IMR-90 (cell line): ENCODE results near the gene UGT1A10. TPM values are rescaled to one million over a fixed set of nuclear protein-coding genes. Genes with fewer than 3 reads are reported as not detected.

Source experiments
- ATAC-seq: fragments of 200-7000 bp; cut with Tn5 transposase; 2 replicates; pipeline ENCODE4 v1.9.1; 2020; ENCODE audit warnings: low read depth, mild to moderate bottlenecking, moderate library complexity
- BruUV-seq: library from RNA; stranded (reverse); fragments of 400-500 nt; replicated peaks from 2 replicates; lab custom pipeline; 2021; lab: Mats Ljungman, UMichigan
- CTCF ChIA-PET: fragments of 300-600 bp; formaldehyde crosslinking; extraction: SDS; loops from one replicate; lab custom pipeline; 2021; ENCODE audit warnings: antibody characterized with exemption; lab: Yijun Ruan, JAX
- POLR2A ChIA-PET: fragments of 300-600 bp; sonication (Branson Sonifier 250); formaldehyde crosslinking; loops from one replicate; lab custom pipeline; 2022; ENCODE audit warnings: antibody characterized with exemption; ENCODE audit not compliant: unreplicated experiment; lab: Charles Lee
- DNase-seq: peaks from one replicate; pipeline ENCODE4 v3.0.0; 2013
- H2AFZ ChIP-seq: replicated peaks from 2 replicates; pipeline ENCODE3; 2013; ENCODE audit warnings: low read length, mild to moderate bottlenecking; ENCODE audit not compliant: poor library complexity
- H2AK5ac ChIP-seq: 2 replicates; pipeline ENCODE4 v1.6.1; 2013; ENCODE audit warnings: low read depth, low read length, inconsistent platforms
- H2AK9ac ChIP-seq: replicated peaks from 2 replicates; pipeline ENCODE3; 2013; ENCODE audit warnings: mild to moderate bottlenecking, low read depth, low read length, moderate library complexity; ENCODE audit not compliant: poor library complexity
- H2BK120ac ChIP-seq: 2 replicates; pipeline ENCODE4 v1.6.1; 2013; ENCODE audit warnings: low read depth, low read length, inconsistent platforms
- H2BK15ac ChIP-seq: 3 replicates; pipeline ENCODE4 v1.6.1; 2013; ENCODE audit warnings: low read depth, low read length, inconsistent platforms
- H2BK20ac ChIP-seq: 2 replicates; pipeline ENCODE4 v1.6.1; 2013; ENCODE audit warnings: low read depth, mild to moderate bottlenecking, inconsistent platforms, low read length, moderate library complexity
- H2BK5ac ChIP-seq: 2 replicates; pipeline ENCODE4 v1.6.1; 2013; ENCODE audit warnings: mild to moderate bottlenecking, low read depth, low read length, inconsistent platforms; ENCODE audit not compliant: poor library complexity, severe bottlenecking
- H3K14ac ChIP-seq: replicated peaks from 2 replicates; pipeline ENCODE4 v1.6.1; 2013; ENCODE audit warnings: low read depth, low read length, inconsistent platforms
- H3K18ac ChIP-seq: 2 replicates; pipeline ENCODE4 v1.6.1; 2013; ENCODE audit warnings: low read depth, low read length, control low read depth
- H3K23ac ChIP-seq: 2 replicates; pipeline ENCODE4 v1.6.1; 2013; ENCODE audit warnings: low read depth, low read length, inconsistent platforms
- H3K27ac ChIP-seq: 2 replicates; pipeline ENCODE4 v1.5.1; 2013; ENCODE audit warnings: mild to moderate bottlenecking, control low read depth, low read length; ENCODE audit not compliant: insufficient read depth
- H3K27me3 ChIP-seq: 2 replicates; pipeline ENCODE4 v1.6.1; 2013; ENCODE audit warnings: low read length; ENCODE audit not compliant: control insufficient read depth, insufficient read depth
- H3K36me3 ChIP-seq: 2 replicates; pipeline ENCODE4 v1.6.1; 2013; ENCODE audit warnings: low read length, mixed read lengths; ENCODE audit not compliant: control insufficient read depth, insufficient read depth
- H3K4ac ChIP-seq: 2 replicates; pipeline ENCODE4 v1.6.1; 2013; ENCODE audit warnings: low read depth, low read length, inconsistent platforms
- H3K4me1 ChIP-seq: 2 replicates; pipeline ENCODE4 v1.6.1; 2013; ENCODE audit warnings: low read length, mixed read lengths; ENCODE audit not compliant: control insufficient read depth, insufficient read depth
- H3K4me2 ChIP-seq: 2 replicates; pipeline ENCODE4 v1.6.1; 2013; ENCODE audit warnings: low read depth, mild to moderate bottlenecking, control low read depth, low read length, moderate library complexity
- H3K4me3 ChIP-seq: 2 replicates; pipeline ENCODE4 v1.5.1; 2013; ENCODE audit warnings: low read depth, mild to moderate bottlenecking, control low read depth, low read length, moderate library complexity; ENCODE audit not compliant: insufficient read depth
- H3K56ac ChIP-seq: 2 replicates; pipeline ENCODE4 v1.6.1; 2013; ENCODE audit warnings: low read length, inconsistent platforms; ENCODE audit not compliant: insufficient read depth; ENCODE audit errors: extremely low read depth
- H3K79me1 ChIP-seq, 2 experiments: 2 replicates each; pipeline ENCODE4 v1.6.1; 2013; ENCODE audit warnings: low read length in 2 of 2, inconsistent platforms in 1 of 2, low read depth in 1 of 2
- H3K9ac ChIP-seq: 2 replicates; pipeline ENCODE4 v1.6.1; 2013; ENCODE audit warnings: low read depth, low read length, control low read depth
- H3K9me1 ChIP-seq: 2 replicates; pipeline ENCODE4 v1.6.1; 2013; ENCODE audit warnings: low read length, inconsistent platforms; ENCODE audit not compliant: insufficient read depth
- H3K9me3 ChIP-seq: 2 replicates; pipeline ENCODE4 v1.6.1; 2013; ENCODE audit warnings: low read length; ENCODE audit not compliant: control insufficient read depth, insufficient read depth
- H4K20me1 ChIP-seq: 2 replicates; pipeline ENCODE4 v1.6.1; 2013; ENCODE audit warnings: low read length, inconsistent platforms; ENCODE audit not compliant: insufficient read depth
- H4K5ac ChIP-seq: 2 replicates; pipeline ENCODE4 v1.6.1; 2013; ENCODE audit warnings: mild to moderate bottlenecking, low read depth, low read length, control low read depth
- H4K8ac ChIP-seq, 2 experiments: 2 replicates each; pipeline ENCODE4 v1.6.1; 2013; ENCODE audit warnings: low read depth in 2 of 2, low read length in 2 of 2, control low read depth in 1 of 2, inconsistent platforms in 1 of 2
- H4K91ac ChIP-seq: 2 replicates; pipeline ENCODE4 v1.6.1; 2013; ENCODE audit warnings: low read depth, low read length, inconsistent platforms; ENCODE audit not compliant: insufficient read depth
- BHLHE40 ChIP-seq: fragments of 150-350 bp; IDR thresholded peaks from 2 replicates; pipeline ENCODE4 v1.6.1; 2016; ENCODE audit warnings: mild to moderate bottlenecking, low read depth, low read length
- CEBPB ChIP-seq: IDR thresholded peaks from 2 replicates; pipeline ENCODE4 v1.6.1; 2012; ENCODE audit warnings: low read depth, low read length, improper control_type of control experiment
- CHD1 ChIP-seq: IDR thresholded peaks from 2 replicates; pipeline ENCODE4 v1.6.1; 2012; ENCODE audit warnings: low read depth, low read length, improper control_type of control experiment
- CTCF ChIP-seq: conservative IDR thresholded peaks from 2 replicates; pipeline ENCODE4 v1.5.1; 2012; ENCODE audit warnings: mild to moderate bottlenecking, low read depth, low read length, improper control_type of control experiment
- ELK1 ChIP-seq: fragments of 150-350 bp; IDR thresholded peaks from 2 replicates; pipeline ENCODE4 v1.6.1; 2016; ENCODE audit warnings: low read depth, mild to moderate bottlenecking, low read length, moderate library complexity, borderline replicate concordance
- FOS ChIP-seq: fragments of 150-350 bp; IDR thresholded peaks from 2 replicates; pipeline ENCODE4 v1.6.1; 2016; ENCODE audit warnings: low read depth, low read length
- MAZ ChIP-seq: IDR thresholded peaks from 2 replicates; pipeline ENCODE4 v1.6.1; 2012; ENCODE audit warnings: low read depth, mild to moderate bottlenecking, low read length, improper control_type of control experiment, moderate library complexity, borderline replicate concordance
- MXI1 ChIP-seq: IDR thresholded peaks from 2 replicates; pipeline ENCODE4 v1.6.1; 2012; ENCODE audit warnings: low read depth, mild to moderate bottlenecking, low read length, moderate library complexity, borderline replicate concordance
- POLR2A ChIP-seq: IDR thresholded peaks from 2 replicates; pipeline ENCODE4 v1.6.1; 2012; ENCODE audit warnings: mild to moderate bottlenecking, low read depth, low read length
- RAD21 ChIP-seq: IDR thresholded peaks from 2 replicates; pipeline ENCODE4 v1.6.1; 2012; ENCODE audit warnings: low read length, improper control_type of control experiment
- RCOR1 ChIP-seq: IDR thresholded peaks from 2 replicates; pipeline ENCODE4 v1.6.1; 2012; ENCODE audit warnings: mild to moderate bottlenecking, low read length, improper control_type of control experiment; ENCODE audit not compliant: insufficient replicate concordance
- USF2 ChIP-seq: fragments of 150-350 bp; IDR thresholded peaks from 2 replicates; pipeline ENCODE4 v1.6.1; 2017; ENCODE audit warnings: mild to moderate bottlenecking, antibody characterized with exemption, low read length, low read depth
- WGBS, 2 experiments: methylation state at CpG; one replicate each; pipeline versions ENCODE4 v1.1.5 to v1.1.7; 2013; ENCODE audit warnings: missing lambda C conversion rate in 2 of 2; ENCODE audit not compliant: insufficient read length in 1 of 2; ENCODE audit errors: extremely low coverage in 2 of 2; 5-methylcytosine and 5-hydroxymethylcytosine counted together
- dilution Hi-C: fragments of 300-500 bp; cut with HindIII; formaldehyde crosslinking; loops from one replicate; pipeline ENCODE4 v1.14.3; 2018; ENCODE audit warnings: low sequenced_read_pairs; ENCODE audit not compliant: unreplicated experiment
- in situ Hi-C: fragments of 300-500 bp; cut with MboI; formaldehyde crosslinking; loops from 3 replicates; pipeline ENCODE4 v1.14.3; 2019; ENCODE audit warnings: low sequenced_read_pairs, inconsistent platforms, mixed read lengths
- intact Hi-C: fragments of 100-400 bp; cut with micrococcal nuclease; formaldehyde crosslinking; loops from 2 replicates; pipeline ENCODE4 v1.10.0; 2022
- polyA plus RNA-seq, 3 experiments: library from polyadenylated mRNA; depleted of rRNA; stranded (reverse); fragments of >200 nt; gene quantifications; 2 replicates each; pipeline ENCODE4 v1.2.3, GENCODE V29; 2012; ENCODE audit warnings: low replicate concordance in 1 of 3
- total RNA-seq: library from RNA; depleted of rRNA; stranded (reverse); fragments of >200 nt; gene quantifications from 2 replicates; pipeline ENCODE4 v1.2.3, GENCODE V29; 2012

Gene UGT1A10
- total and polyA plus RNA-seq, 2 of the 4 experiments (the other 2 are of a cell fraction) = not detected

GRCh38 chr2:233611284-233611683, 25.0 kb upstream of the UGT1A10 start:
- intact Hi-C loops = no loop called here
- in situ Hi-C loops = no loop called here

More at GRCh38 chr2:233611284-233611683, 25.0 kb upstream of the UGT1A10 start:
- ATAC-seq (no peak), DNase-seq (no peak)
- no peak overlapping the region for H2AK5ac ChIP-seq
- no peak overlapping the region for H2BK120ac ChIP-seq
- H3K27ac ChIP-seq = no peak overlapping the region
- WGBS, 2 experiments = no CpG with 5 or more reads among the region's 4 CpGs
- no peak overlapping the region for H3K4me3 ChIP-seq
- no peak overlapping the region for H4K8ac ChIP-seq
- dilution Hi-C loops = no loop called here
- no peaks in the 10 kb centered on the region for H3K9me1 ChIP-seq
- ChIA-PET POLR2A (no interaction called here), CTCF (no interaction called here)
- no peak overlapping the region for H3K4me2 ChIP-seq
- H4K5ac ChIP-seq = no peak overlapping the region
- BruUV-seq = no TSS peak
- no peaks in the 10 kb centered on the region for H3K9me3 ChIP-seq
- TF ChIP-seq BHLHE40 = no peak
- no peak for TF ChIP-seq CHD1
- TF ChIP-seq ELK1 = no peak
- no peak for TF ChIP-seq MAZ
- TF ChIP-seq CEBPB = no peak
- TF ChIP-seq RCOR1 = no peak
- TF ChIP-seq RAD21 = no peak
- TF ChIP-seq POLR2A = no peak
- TF ChIP-seq CTCF = no peak
- TF ChIP-seq USF2 = no peak
- TF ChIP-seq MXI1 = no peak
- no peak for TF ChIP-seq FOS
- no peak overlapping the region for H3K14ac ChIP-seq
- no peak overlapping the region for H3K18ac ChIP-seq
- H4K91ac ChIP-seq = no peak overlapping the region
- H2BK5ac ChIP-seq = no peak overlapping the region
- H3K9ac ChIP-seq = no peak overlapping the region
- no peak overlapping the region for H2AK9ac ChIP-seq
- H3K27me3 ChIP-seq = no peaks in the 10 kb centered on the region
- no peak overlapping the region for H3K23ac ChIP-seq
- no peak overlapping the region for H3K4ac ChIP-seq
- no peak overlapping the region for H2BK15ac ChIP-seq
- H2BK20ac ChIP-seq = no peak overlapping the region
- H3K36me3 ChIP-seq = no peaks in the 10 kb centered on the region
- H2AFZ ChIP-seq = no peak overlapping the region
- H3K4me1 ChIP-seq = no peaks in the 10 kb centered on the region
- no peaks in the 10 kb centered on the region for H4K20me1 ChIP-seq
- no peaks in the 10 kb centered on the region for H3K79me1 ChIP-seq
- H3K56ac ChIP-seq = no peak overlapping the region
